RWPE1 (cell line): Measurements from ENCODE around the gene UBASH3A.

Source experiments
- CTCF ChIA-PET: fragments of 350-600 bp; sonication (Branson Sonifier 250); formaldehyde crosslinking; extraction: SDS; loops from one replicate; lab custom pipeline; 2021; lab: Yijun Ruan, JAX
- POLR2A ChIA-PET: fragments of 400-600 bp; formaldehyde crosslinking; extraction: SDS; loops from one replicate; lab custom pipeline; 2020; ENCODE audit warnings: antibody characterized with exemption; ENCODE audit not compliant: low non-redundant PET; lab: Yijun Ruan, JAX
- DNase-seq: peaks from one replicate; pipeline ENCODE4 v3.0.0; 2012; ENCODE audit warnings: low spot score
- H3K27ac ChIP-seq: fragments of 450-650 bp; 2 replicates; pipeline ENCODE4 v1.5.1; 2017
- TF ChIP-seq, protein P1 (sequence below): fragments of 450-650 bp; conservative IDR thresholded peaks from 2 replicates; pipeline ENCODE4 v1.5.1; 2017; ENCODE audit warnings: low read depth, mild to moderate bottlenecking

The UBASH3A gene

DNA sequence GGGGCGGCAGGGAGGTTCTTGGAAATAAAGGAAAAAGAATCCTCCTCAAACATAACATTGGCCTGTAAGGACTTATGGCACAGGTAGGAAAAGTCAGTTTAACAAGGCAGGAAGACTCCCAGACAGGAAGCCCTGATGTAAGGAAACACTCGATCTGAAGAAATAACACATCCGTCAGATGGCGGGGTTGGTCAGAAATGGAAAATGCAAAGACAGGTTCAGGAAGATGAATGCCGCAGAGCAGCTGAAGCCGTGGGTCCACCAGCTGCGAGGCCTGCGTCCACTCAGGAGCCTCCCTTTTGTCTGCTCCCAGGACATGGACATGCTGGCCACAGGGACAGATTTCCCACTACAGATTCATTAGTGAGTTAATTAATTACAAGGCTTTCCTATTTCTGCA is 88.5 kb downstream of the UBASH3A start:
- TF ChIP-seq, protein P1, sequence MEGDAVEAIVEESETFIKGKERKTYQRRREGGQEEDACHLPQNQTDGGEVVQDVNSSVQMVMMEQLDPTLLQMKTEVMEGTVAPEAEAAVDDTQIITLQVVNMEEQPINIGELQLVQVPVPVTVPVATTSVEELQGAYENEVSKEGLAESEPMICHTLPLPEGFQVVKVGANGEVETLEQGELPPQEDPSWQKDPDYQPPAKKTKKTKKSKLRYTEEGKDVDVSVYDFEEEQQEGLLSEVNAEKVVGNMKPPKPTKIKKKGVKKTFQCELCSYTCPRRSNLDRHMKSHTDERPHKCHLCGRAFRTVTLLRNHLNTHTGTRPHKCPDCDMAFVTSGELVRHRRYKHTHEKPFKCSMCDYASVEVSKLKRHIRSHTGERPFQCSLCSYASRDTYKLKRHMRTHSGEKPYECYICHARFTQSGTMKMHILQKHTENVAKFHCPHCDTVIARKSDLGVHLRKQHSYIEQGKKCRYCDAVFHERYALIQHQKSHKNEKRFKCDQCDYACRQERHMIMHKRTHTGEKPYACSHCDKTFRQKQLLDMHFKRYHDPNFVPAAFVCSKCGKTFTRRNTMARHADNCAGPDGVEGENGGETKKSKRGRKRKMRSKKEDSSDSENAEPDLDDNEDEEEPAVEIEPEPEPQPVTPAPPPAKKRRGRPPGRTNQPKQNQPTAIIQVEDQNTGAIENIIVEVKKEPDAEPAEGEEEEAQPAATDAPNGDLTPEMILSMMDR, result no peak
- ChIA-PET CTCF (no interaction called here), POLR2A (no interaction called here)
- no peak overlapping the region for H3K27ac ChIP-seq
- DNase-seq, result no peak

DNA sequence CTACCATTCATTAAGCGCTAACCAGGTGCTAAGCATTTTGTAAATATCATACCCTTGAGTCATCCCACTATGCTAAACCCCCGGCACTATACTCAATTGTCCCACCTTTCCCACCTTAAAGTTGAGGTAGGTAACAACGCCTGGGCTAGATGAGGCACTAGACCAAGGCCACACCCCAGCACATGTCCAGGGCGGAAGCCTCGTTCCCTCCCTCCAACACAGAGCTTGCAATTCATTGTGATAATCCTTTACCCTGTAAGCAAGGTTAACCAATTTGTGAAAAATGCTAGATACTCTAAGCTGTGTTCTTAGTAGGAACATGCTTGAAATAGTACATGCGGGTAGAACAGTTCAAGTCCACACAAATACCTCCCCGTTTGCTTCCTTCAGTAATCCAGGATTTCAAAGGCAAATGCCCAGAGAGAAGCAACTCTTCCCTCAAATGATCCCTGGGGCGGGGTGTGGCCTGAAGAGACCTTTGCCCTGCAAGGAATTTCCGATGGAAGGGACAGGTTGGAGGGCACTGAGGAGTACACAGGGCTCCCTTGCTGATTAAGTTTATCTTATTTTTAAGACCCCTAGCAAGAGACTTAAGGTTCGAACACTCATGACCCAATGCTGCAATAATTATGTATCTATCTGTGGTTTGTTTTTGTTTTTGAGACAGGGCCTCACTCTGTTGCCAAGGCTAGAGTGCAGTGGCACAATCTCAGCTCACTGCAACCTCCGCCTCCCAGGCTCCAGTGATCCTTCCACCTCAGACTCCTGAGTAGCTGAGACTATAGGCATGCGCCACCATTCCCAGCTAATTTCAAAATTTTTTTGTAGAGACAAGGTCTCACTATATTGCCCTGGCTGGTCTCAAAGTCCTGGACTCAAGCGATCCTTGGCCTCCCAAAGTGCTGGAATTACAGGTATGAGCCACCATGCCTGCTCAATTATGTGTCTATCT is 89.7 kb downstream of the UBASH3A start:
- CTCF ChIA-PET, result no interaction called here

DNA sequence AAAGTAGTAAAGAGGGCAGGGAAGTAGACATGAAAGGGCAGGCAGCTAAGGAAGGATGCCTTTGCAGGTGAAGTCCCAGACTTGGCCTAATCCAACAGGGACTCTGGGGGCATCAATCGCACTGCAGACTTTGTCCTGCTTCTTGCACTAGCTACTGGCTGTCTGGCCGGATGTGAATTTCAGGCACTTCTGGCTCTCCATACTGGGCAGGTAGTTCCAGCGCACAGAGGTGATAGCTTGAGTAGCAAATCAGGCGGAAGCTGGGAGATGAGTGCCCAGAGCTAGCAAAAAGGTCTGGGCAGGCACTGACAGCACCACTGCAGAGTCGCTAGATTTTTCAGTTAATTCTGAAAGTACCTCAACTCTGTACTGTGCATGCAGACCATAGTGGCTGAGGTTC is 91.3 kb downstream of the UBASH3A start:
- H3K27ac ChIP-seq, result no peak overlapping the region
- POLR2A ChIA-PET, result no interaction called here
- no peak for DNase-seq
- CTCF ChIA-PET, result interaction anchor here (0.6 to 1.0 kb wide), 3 partner anchors 28 to 336 kb away, joined by 3 read pairs; no protein-coding TSS in a partner anchor
- TF ChIP-seq, protein P1, result no peak

More for the DNA sequence above, 89.7 kb downstream of the UBASH3A start:
- POLR2A ChIA-PET, result interaction anchor here (0.6 kb wide), 1 partner anchor 16 kb away, joined by 3 read pairs; no protein-coding TSS in a partner anchor
- H3K27ac ChIP-seq, result no peak overlapping the region
- TF ChIP-seq, protein P1, result no peak
- DNase-seq, result no peak

DNA sequence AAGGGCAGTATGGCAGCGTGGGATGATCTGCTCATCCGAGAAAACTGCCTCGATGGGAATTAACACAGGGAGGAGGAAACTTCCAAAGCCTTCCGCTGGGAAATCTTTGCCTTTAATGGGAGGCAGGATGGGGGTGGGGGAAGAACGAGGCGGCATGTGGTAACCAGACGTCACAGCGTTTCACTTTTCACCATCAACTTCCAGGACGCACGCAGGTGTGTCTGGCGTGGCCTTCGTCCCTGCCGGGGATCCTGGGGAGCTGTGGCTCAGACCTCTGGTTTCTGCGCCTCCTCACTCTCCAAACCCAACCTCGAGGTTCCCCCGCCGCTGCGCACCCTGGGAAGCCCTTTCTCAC is 92.0 kb downstream of the UBASH3A start:
- peak; percentile 42 for DNase-seq
- 0 out of 2 replicates have a peak overlapping the region, but pooled peaks have one; percentile 15 for H3K27ac ChIP-seq
- ChIA-PET POLR2A (no interaction called here), CTCF (interaction anchor here (0.6 kb wide), 2 partner anchors 17 to 198 kb away, joined by 3 read pairs; no protein-coding TSS in a partner anchor)
- TF ChIP-seq, protein P1, result no peak

DNA sequence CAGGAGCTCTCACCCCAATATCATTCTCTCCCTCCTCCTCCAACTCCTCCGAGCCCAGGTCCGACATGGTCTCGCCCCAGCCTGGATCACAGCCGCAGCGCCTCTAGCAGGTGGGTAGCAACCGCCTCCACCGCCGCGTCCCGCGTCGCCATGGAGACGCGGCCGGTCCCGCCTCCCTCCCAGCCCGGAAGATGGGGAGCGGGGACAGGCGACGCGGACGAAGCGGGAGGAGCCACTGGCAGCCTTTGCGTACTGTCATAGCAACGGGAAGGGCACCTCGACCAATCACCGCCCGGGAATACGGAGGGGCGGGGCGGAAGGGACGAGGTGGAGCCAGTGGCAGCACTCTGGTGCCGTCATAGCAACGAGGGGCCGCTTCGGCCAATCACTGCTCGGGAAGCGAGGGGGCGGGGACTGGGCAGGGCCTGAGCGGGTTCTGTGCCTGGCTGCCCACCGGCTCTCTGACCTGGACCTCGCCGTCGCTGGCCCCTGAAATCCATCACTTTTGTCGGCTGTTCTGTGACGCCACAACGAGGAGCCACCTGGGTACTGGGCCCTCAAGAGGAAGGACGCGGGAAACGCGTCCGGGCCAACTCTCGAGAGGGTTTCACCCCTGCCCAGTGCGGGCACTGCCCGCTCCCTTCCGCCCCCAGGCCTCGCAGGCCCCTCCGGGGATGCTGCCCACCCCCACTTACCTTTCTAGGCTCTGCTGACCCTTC is 92.6 kb downstream of the UBASH3A start, which contains the start of gene RSPH1:
RSPH1 (minus strand) TSS at position 105 of the 719 bp plus-strand sequence; CDS start at position 67, 38 bp downstream.
- H3K27ac ChIP-seq, result 0 out of 2 replicates have a peak within 1 kb of the TSS, but pooled peaks have one; percentile 15
- CTCF ChIA-PET, result interaction anchor here (0.6 kb wide), 1 partner anchor 16 kb away, joined by 3 read pairs; no protein-coding TSS in a partner anchor

More for the DNA sequence above, 92.6 kb downstream of the UBASH3A start, which contains the start of gene RSPH1:
- TF ChIP-seq, protein P1, result no peak
- peak; percentile 97 for DNase-seq
- POLR2A ChIA-PET, result no interaction called here
